Upper lobe of right lung (tissue), 1 donor: ENCODE results near the gene ZBTB38. TPM values are rescaled to one million over a fixed set of nuclear protein-coding genes. Genes with fewer than 3 reads are reported as not detected.

Source experiments
- ATAC-seq: fragments of 200-7000 bp; cut with Tn5 transposase; one replicate; pipeline ENCODE4 v1.9.1; 2020; ENCODE audit warnings: mild to moderate bottlenecking, moderate library complexity
- DNase-seq: peaks from one replicate; pipeline ENCODE4 v3.0.0-alpha.2; 2020
- H3K27ac ChIP-seq: fragments of 200-600 bp; one replicate; pipeline ENCODE4 v1.8.0; 2022
- H3K27me3 ChIP-seq: fragments of 200-600 bp; one replicate; pipeline ENCODE4 v1.8.0; 2022; ENCODE audit warnings: mild to moderate bottlenecking
- H3K36me3 ChIP-seq: fragments of 200-600 bp; one replicate; pipeline ENCODE4 v1.8.0; 2022
- H3K4me1 ChIP-seq: fragments of 200-600 bp; one replicate; pipeline ENCODE4 v1.8.0; 2022
- H3K4me3 ChIP-seq: fragments of 200-600 bp; one replicate; pipeline ENCODE4 v1.8.0; 2022; ENCODE audit warnings: mild to moderate bottlenecking
- H3K9me3 ChIP-seq: fragments of 200-600 bp; one replicate; pipeline ENCODE4 v1.8.0; 2022
- intact Hi-C: fragments of 100-400 bp; cut with DNase I; formaldehyde crosslinking; loops from one replicate; pipeline ENCODE4 v1.11.0; 2022
- total RNA-seq: library from RNA; stranded (reverse); fragmentation: NEBNext Ultra II Directional; extraction: Animal tissue kit (Norgen Biotek cat#: 25700); gene quantifications from one replicate; pipeline ENCODE4 v1.2.1, GENCODE V29; 2021
- TF ChIP-seq, protein P1 (sequence below): fragments of 200-600 bp; IDR thresholded peaks from one replicate; pipeline ENCODE4 v1.8.0; 2022; ENCODE audit warnings: antibody characterized with exemption
- donor health status: DM: no; HTN: yes; CAD: no; lungs with severe emphysema.

The ZBTB38 gene
- total RNA-seq, 1 donor from 2014 or later = 118 TPM

DNA sequence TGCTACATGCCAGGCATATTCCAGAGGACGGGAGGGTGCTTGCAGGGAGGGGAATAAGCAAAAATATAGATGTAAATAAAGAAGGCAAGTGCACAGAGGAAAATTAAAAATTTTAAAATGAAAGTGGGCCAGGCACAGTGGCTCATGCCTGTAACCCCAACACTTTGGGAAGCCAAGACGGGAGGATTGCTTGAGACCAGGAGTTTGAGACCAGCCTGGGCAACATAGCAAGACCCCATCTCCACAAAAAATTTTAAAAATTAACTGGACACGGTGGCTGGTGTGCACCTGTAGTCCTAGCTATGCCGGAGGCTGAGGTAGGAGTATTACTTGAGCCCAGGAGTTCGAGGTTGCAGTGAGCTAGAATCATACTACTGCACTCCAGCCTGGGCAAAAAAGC, 22.4 kb downstream of the ZBTB38 start:
- Histone ChIP-seq H3K4me1 (peaks cover 5% of the 10 kb centered on the region), H3K4me3 (no peak overlapping the region), H3K27me3 (no peaks in the 10 kb centered on the region), H3K9me3 (no peaks in the 10 kb centered on the region), H3K27ac (no peak overlapping the region), H3K36me3 (no peaks in the 10 kb centered on the region)
- ATAC-seq = no peak
- TF ChIP-seq, protein P1, sequence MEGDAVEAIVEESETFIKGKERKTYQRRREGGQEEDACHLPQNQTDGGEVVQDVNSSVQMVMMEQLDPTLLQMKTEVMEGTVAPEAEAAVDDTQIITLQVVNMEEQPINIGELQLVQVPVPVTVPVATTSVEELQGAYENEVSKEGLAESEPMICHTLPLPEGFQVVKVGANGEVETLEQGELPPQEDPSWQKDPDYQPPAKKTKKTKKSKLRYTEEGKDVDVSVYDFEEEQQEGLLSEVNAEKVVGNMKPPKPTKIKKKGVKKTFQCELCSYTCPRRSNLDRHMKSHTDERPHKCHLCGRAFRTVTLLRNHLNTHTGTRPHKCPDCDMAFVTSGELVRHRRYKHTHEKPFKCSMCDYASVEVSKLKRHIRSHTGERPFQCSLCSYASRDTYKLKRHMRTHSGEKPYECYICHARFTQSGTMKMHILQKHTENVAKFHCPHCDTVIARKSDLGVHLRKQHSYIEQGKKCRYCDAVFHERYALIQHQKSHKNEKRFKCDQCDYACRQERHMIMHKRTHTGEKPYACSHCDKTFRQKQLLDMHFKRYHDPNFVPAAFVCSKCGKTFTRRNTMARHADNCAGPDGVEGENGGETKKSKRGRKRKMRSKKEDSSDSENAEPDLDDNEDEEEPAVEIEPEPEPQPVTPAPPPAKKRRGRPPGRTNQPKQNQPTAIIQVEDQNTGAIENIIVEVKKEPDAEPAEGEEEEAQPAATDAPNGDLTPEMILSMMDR = no peak
- intact Hi-C loops = no loop called here
- DNase-seq = no peak

DNA sequence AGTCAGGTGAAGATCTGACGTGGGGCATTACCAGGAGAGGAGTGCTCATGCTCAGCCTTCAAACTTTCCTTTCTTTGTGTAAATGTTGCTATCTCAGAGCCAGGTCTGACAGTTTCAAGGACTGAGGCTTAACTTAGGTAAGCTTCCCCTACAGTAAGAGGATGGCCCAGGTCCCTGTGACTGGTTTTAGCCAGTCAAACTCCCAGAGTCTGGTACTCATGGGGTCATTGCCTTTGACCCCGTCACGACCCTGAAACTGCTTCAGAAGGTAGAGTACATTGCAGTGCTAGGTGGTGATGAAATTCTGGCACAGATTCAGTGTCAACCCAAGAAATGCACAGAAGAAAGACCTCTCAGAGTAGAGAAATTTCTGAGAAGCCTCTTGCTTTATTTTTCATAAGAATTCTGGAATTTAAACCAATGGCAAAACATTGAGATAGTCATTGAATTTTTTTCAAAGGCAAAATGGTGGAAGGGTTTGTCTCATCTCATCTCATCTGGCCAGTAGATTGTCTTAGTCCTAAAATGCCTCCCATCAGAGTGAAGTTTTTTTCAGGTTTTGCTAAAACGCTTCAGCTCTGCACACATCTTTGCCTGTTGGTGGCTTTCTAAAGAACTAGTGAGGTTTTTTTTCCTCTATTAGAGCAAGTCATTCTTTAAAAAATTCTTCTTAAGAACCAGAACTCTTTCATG, 23.1 kb downstream of the ZBTB38 start:
- peak overlapping the region; percentile 31 for H3K27ac ChIP-seq
- no peaks in the 10 kb centered on the region for H3K36me3 ChIP-seq
- no peaks in the 10 kb centered on the region for H3K27me3 ChIP-seq
- TF ChIP-seq, protein P1 = no peak
- ATAC-seq = peak; percentile 83
- intact Hi-C loops = no loop called here
- no peak for DNase-seq
- peaks cover 5% of the 10 kb centered on the region for H3K4me1 ChIP-seq
- H3K4me3 ChIP-seq = no peak overlapping the region
- H3K9me3 ChIP-seq = no peaks in the 10 kb centered on the region

DNA sequence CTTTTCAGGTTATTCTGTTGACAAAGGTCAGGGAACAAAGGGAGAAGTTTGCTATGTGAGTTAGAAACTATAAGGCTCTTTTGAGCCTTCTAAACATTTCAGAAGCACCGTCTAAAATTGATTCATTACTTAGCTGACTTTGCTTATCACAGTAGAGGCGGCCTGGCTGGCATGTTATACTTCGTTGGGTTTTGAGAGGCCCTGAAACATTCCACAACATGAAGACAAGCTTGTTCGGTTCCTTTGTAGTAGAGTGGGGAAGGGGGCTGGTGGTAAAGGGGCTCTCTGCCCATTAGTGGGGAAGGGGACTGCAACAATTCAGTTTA, 23.6 kb downstream of the ZBTB38 start:
- intact Hi-C loops = no loop called here
- Histone ChIP-seq H3K27ac (peak overlapping the region; percentile 31), H3K4me3 (no peak overlapping the region), H3K27me3 (no peaks in the 10 kb centered on the region), H3K4me1 (peaks cover 5% of the 10 kb centered on the region), H3K9me3 (no peaks in the 10 kb centered on the region), H3K36me3 (no peaks in the 10 kb centered on the region)
- DNase-seq = no peak
- TF ChIP-seq, protein P1 = no peak
- ATAC-seq = no peak

DNA sequence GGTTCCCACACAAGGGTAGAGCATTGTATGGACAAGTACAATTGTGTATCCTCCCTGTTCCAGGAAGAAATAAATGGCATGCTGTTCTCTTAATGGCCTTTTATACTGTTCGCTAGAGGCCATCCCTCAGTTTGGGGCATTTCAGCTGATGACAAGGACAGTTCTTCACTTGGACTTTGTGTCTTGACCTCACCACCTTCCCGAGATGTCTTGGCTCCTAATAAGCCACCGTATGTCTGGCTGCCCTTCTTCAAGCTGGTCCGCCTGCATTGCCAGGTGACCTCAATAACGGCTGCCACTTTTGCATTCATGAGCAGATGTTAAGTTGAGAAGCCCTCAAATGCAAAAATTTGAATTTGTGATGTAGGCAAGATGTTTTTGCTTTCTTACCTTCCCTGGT, 24.1 kb downstream of the ZBTB38 start:
- Histone ChIP-seq H3K27ac (peak overlapping the region; percentile 31), H3K4me1 (peaks cover 5% of the 10 kb centered on the region), H3K9me3 (no peaks in the 10 kb centered on the region), H3K4me3 (no peak overlapping the region), H3K27me3 (no peaks in the 10 kb centered on the region), H3K36me3 (no peaks in the 10 kb centered on the region)
- intact Hi-C loops = no loop called here
- ATAC-seq (no peak), DNase-seq (no peak)
- TF ChIP-seq, protein P1 = no peak

DNA sequence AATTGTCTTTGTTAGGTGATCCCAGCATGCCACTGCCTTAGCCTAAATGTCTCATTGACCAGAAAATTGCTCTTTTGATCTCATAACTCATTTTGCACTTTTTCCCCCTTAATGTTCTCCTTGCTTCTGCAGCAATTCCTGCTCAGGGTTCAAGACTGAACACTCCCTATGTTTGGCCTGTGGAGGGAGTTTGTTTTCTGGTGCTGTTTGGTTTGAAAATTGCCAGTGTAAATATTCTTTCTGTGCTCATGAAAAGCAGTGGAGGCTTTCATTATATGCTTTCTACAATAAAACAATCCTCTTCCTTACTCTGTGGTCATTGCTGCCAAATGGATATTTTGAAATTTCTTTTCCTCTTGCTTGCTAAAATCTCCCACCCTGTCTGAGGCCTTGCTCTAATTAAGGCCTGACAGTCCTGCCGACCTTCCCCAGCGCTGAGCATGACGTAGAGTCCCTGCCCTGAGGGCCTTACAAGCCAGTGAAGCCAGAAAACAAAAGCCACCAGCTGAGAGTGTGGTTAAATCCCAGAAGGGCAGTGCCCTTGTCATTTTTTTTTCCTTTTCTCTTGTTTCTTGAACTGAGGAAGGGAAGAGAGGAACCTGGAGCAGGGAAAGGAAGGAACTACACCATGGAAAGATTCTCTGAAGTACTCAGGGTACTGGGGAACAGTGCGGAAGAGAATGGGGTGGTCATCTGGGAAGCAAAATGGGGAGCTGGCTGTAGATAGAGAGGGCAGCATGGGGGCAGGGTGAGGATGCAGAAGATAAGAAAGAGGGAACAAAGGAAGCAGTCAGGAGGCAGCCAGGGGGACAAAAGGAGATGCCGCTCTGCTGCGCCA, 24.8 kb downstream of the ZBTB38 start:
- no peak overlapping the region for H3K4me3 ChIP-seq
- H3K27ac ChIP-seq = peak overlapping the region; percentile 26
- TF ChIP-seq, protein P1 = no peak
- peaks cover 5% of the 10 kb centered on the region for H3K4me1 ChIP-seq
- ATAC-seq (peak; percentile 28), DNase-seq (no peak)
- H3K27me3 ChIP-seq = no peaks in the 10 kb centered on the region
- no peaks in the 10 kb centered on the region for H3K9me3 ChIP-seq
- intact Hi-C loops = no loop called here
- peaks cover 4% of the 10 kb centered on the region for H3K36me3 ChIP-seq
